Activated CD8-positive, alpha-beta memory T cell treated with anti-CD3 and anti-CD28 coated beads for 1 hour (primary cell): ENCODE measurements around the gene GRID2.
"Not testable (repeated sequence)": the region's sequence is repeated elsewhere in the genome, so short reads cannot be mapped to it uniquely, and the experiment has no call there.

Experiments used
- DNase-seq, 2 donors: peaks; one replicate each; pipeline ENCODE4 v3.0.0-alpha.2; 2020; ENCODE audit warnings: low read depth in 1 of 2; ENCODE audit errors: extremely low read depth in 1 of 2

The GRID2 gene

GRCh38 chr4:93289831-93290230 lies 986.1 kb downstream of the GRID2 start:
- no peak for DNase-seq

GRCh38 chr4:93299118-93299517 lies 995.4 kb downstream of the GRID2 start:
- no peak for DNase-seq

- not testable (repeated sequence) for DNase-seq
These were observed 997.2 kb downstream of the GRID2 start for GRCh38 chr4:93300780-93301555.

GRCh38 chr4:93302310-93302709 lies 998.5 kb downstream of the GRID2 start:
- DNase-seq, result no peak

DNA sequence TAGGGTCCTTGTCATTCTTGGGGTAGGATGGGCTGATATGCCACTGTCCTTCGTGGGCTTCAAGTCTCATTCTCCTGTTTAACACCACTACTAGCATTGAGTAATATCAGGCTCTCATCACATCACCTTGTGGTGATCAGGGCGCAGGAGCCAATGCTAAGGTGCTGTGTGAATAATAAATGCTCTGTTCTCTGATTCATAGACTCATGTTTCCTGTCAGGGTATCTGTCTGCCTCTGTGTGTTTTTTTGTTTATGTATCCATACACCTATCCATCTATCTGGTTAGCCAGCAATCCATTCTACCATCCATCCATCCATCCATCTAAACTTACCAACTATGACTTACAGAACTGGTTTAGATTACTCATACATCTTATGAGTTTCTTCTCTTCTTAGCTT lies 999.7 kb downstream of the GRID2 start:
- DNase-seq, result no peak

DNA sequence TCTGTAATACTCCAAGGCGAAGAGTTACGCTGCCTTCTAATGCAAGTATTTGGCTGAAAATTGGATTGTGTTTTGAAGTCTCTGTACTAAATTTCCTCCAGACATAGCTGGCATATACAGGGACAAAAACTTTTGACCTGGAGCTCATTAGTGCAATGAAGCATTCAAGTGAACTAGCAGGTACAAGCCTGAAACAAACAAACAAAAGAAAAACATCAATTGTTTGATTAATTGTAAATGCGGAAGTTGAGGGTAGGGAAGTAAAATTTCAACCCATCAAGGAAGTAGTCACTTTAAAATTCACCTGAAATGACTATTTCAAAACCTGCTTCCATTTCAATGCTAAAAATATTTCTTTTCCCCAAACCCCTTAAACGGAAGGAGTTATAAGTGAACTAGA lies 1008.5 kb downstream of the GRID2 start:
- no peak for DNase-seq

DNA sequence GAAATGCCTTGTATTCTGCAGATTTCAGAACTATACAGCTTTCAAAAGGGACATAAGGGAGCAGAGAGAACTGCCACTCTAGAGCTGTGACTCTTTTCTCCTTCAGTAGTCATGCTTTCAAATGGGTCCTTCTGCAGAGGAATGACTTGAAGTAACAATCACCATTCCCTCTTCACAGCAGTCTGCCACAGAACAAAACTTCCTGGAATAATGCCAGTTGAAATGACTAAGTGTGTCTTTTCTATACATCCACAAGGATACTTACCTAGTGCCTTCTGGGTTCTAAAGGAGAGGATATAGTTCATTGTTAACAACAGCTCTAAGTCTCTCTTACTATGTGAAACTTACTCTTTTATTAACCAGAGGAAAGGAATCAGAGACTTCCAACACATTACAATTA lies 1009.4 kb downstream of the GRID2 start:
- DNase-seq, result no peak

GRCh38 chr4:93317057-93317456 lies 1013.3 kb downstream of the GRID2 start:
- no peak for DNase-seq

DNA sequence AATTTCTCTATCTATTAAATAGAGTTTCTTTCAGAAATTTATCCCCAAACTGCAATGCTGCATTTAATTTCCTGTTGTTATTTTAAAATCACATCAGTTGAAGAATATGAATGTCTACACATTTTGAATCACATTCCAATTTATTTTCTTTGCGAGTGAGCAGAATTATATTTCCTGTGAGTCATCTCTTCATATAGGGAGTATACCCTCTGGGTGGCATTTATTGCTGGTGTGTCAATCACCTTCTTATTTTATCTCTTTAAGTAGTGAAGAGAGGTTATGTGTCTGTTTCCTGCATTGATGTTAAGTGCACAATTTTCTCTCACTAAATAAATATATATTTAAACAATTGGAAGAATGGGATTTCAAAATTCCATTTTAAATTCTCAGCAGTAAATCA lies 1013.8 kb downstream of the GRID2 start:
- no peak for DNase-seq

DNA sequence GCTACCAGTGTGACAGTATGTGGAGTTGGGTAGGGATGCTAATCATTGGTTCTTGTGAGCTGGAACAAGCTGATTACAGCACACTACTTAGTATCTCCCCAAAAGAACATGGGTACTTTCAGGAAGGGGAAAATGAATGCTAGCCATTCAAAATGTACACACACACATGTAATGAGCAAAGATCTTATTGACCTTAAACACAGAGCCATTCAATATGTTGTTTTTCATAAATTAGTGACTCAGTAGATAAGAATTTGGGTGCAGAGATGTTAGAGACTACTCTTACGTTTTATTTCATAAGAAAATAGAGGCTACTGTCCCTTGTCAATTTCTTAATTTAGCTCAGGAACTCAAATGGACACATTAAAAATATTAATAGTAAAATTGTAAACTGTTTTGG lies 1015.3 kb downstream of the GRID2 start:
- DNase-seq, result no peak

DNA sequence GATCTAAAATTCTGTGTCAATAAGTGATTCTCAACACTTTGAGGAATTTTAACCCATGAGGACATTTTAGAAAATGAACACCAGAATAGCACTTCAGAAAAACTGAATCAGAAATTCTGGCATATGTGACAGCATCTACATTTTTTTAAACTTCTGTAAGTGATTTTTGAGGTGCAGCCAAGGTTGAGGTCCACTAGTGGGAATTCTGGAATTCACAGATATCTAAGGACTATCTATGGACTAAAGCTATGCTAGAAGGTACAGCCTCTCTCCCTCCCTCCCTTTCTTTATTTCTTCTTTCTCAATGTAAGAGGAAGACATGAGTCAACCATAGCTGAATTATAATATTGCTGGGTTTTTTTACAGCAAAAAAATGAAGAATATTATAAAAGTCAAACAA lies 1016.6 kb downstream of the GRID2 start:
- DNase-seq, result no peak

DNA sequence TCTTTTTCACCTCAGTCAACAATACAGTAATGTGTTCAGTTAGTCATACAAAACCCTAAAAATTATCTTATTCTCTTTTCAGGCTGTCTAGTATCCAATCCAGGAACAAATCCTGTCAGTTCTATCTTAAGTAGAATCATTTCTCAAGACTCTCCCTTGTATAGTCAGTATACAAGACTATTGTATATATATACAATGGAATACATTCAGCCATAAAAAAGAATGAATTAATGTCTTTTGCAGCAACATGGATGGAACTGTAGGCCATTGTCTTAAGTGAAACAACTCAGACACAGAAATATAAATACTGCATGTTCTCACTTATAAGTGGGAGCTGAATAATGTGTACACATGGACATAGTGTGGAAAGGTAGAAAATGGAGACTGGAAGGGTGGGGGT lies 1023.6 kb downstream of the GRID2 start:
- no peak for DNase-seq

DNA sequence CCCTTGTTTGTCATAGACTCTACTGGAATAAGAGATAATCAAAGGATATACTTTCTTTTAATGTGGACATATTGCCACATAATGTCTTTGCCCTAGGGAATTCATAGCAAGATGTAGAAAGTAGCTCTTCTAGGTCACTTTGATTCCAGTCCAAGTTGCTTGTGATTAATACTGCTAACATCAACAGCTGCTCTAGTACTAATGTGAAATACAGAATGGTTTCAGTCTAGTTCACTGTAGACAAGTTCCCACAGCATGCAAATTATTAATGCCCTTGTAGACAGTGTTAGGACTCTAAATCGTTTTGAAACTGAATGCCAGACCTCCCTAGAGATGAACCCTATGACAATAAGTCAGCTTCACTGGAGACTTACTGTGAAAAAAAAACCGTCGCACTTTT lies 1030.2 kb downstream of the GRID2 start:
- DNase-seq, result no peak

DNA sequence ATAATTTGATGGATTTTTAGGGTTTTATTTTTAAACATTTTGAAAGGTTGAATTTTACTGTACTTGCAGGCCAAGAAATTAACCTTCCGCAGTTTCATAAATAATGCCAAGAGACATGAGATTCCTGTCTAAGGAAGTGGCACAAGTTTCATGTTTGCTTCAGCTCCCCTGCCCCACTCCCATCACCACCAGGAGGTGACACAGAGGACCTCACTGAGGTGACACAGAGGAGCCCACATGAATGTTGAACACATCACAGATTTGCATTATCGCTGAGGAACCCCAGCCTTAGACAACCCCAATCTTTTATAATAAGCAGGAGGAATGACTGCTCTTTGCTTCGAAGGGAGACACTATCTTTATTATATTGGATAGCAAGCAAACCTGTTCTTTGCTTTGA lies 1033.4 kb downstream of the GRID2 start:
- DNase-seq, result no peak

DNA sequence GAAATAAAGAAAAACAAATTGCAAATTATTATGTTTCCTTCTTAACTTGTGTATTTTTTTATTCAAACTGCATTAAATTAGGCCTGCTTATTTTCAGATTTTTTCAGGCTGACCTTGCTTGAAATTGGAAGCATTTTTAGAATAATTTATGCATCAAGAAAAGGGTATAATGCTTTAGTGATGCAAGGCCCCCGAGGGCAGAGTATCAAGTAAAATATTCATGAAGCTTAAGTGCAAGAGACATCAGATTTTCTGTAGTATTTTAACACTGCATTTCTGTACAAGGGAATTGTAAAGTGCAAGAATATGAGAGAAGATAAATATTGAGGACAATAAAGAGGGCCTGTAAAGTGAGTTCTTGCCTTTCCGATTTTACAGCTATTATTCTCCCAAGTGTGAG lies 1039.0 kb downstream of the GRID2 start:
- DNase-seq, result no peak

- DNase-seq, result no peak
These were observed 1043.1 kb downstream of the GRID2 start for GRCh38 chr4:93346840-93347239.

GRCh38 chr4:93348896-93349295 lies 1045.1 kb downstream of the GRID2 start:
- no peak for DNase-seq

DNA sequence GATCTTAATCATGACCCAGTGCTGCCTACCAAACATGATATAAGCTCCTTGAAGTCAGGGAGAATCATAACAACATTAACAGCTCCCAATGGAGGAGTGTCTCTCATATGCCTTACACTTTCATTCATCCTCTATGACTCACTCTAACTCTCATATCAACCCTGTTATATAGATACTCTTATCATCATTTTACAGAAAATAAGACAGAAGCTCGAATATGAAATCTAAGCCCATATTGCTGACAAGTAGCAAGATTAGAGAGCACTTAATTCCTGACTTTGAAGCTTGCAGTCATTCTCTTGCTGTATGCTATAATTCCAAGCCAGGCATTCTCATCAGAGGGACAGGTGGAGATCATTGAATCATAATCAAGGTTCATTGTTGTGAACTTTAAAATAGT lies 1048.1 kb downstream of the GRID2 start:
- no peak for DNase-seq

DNA sequence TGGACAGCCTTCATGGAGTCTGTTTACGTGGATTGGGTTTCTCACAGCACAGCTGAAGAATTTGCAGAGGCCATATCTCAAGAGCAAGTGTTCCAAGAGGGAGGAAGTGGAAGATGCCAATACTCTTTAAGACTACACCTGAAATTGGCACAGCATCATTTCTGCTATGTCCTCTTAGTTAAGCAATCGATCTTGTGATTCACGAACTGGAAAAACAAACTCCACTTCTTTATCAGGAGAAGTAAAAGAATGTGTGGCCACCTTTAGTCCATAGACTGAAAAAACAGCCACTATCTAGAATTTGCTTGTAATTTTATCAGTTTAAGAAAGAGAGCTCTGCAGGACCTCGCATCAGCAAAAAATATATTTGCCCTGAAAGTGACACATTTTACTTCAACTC lies 1051.6 kb downstream of the GRID2 start:
- no peak for DNase-seq

DNA sequence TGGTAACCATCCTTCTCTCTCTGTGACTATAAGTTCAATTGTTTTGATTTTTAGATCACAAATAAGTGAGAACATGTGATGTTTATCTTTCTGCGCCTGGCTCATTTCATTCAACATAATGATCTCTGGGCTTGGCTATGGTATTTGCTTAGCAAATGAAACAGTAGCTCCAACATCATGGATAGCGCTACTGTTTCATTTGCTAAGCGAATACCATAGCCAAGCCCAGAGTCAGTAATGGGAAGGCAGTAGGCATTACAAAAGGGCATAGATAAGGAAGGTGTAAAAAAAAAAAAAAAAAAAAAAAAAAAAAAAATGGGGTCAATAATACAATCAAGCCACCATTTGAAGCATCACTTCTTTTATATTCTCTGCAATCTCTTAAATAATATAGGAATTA lies 1055.8 kb downstream of the GRID2 start:
- DNase-seq, result no peak

- not testable (repeated sequence) for DNase-seq
These were observed 1062.5 kb downstream of the GRID2 start for GRCh38 chr4:93366169-93366755.

DNA sequence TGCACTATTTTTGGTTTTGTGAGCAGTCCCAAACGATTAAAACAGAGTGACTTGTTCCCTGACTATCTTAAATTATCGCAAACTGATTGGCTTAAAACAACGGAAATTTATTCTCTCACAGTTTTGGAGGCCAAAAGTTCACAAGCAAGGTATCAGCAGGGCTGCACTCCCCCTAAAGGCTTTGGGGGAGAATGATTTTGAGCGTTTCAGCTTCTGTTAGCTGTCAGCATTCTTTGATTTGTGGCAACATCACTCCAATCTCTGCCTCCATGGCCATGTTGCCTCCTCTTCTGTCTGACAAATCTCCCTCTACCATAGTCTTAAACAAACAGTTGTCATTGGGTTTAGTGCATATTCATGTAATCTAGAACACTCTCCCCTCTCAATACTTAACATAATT lies 1065.2 kb downstream of the GRID2 start:
- DNase-seq, result no peak

DNA sequence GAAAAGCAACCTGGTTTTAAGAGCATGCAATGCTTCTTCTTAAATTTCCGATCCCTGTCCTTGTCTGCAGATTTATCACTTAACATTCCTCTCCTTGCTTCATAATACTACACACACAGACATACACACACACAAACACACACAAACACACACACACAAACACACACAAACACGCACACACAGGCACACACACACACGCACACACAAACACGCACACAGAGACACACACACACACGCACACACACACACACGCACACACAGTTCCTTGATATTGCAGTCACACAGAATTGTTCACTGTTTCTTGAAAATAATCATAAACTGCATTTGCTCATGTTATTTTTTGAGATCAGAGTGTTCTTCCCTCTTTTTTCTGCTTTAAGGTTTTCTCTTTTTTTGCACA lies 1066.5 kb downstream of the GRID2 start:
- DNase-seq, result no peak
